Measurements from ENCODE around the gene PRKD2. TPM values are rescaled to one million over a fixed set of nuclear protein-coding genes. Genes with fewer than 3 reads are reported as not detected.

Gene PRKD2
- total RNA-seq, 1 donor from 2014 or later = 58.9 TPM

- peak overlapping the region; percentile 30 for H3K27ac ChIP-seq
- H3K36me3 ChIP-seq = peaks cover 76% of the 10 kb centered on the region
- no peaks in the 10 kb centered on the region for H3K9me3 ChIP-seq
- DNase-seq (peak; percentile 55), ATAC-seq (no peak)
- H3K4me1 ChIP-seq = peaks cover 25% of the 10 kb centered on the region
- intact Hi-C loops (cut with DNase I) = no loop called here
- no peak for TF ChIP-seq CTCF (IDR thresholded peaks at IDR 0.05)
- no peaks in the 10 kb centered on the region for H3K27me3 ChIP-seq
- no peak overlapping the region for H3K4me3 ChIP-seq
Measured at GRCh38 chr19:46722421-46723022, 5.6 kb upstream of the PRKD2 start.

GRCh38 chr19:46722004-46722380 lies 5.1 kb upstream of the PRKD2 start:
- Histone ChIP-seq H3K4me1 (peaks cover 25% of the 10 kb centered on the region), H3K4me3 (no peak overlapping the region), H3K27ac (no peak overlapping the region), H3K9me3 (no peaks in the 10 kb centered on the region), H3K27me3 (no peaks in the 10 kb centered on the region), H3K36me3 (peaks cover 70% of the 10 kb centered on the region)
- ATAC-seq (no peak), DNase-seq (no peak)
- intact Hi-C loops (cut with DNase I) = no loop called here
- no peak for TF ChIP-seq CTCF (IDR thresholded peaks at IDR 0.05)

- H3K27me3 ChIP-seq = no peaks in the 10 kb centered on the region
- no peaks in the 10 kb centered on the region for H3K9me3 ChIP-seq
- intact Hi-C loops (cut with DNase I) = no loop called here
- H3K27ac ChIP-seq = no peak overlapping the region
- ATAC-seq (no peak), DNase-seq (peak; percentile 49)
- peaks cover 25% of the 10 kb centered on the region for H3K4me1 ChIP-seq
- H3K4me3 ChIP-seq = no peak overlapping the region
- peaks cover 65% of the 10 kb centered on the region for H3K36me3 ChIP-seq
- no peak for TF ChIP-seq CTCF (IDR thresholded peaks at IDR 0.05)
Measured at GRCh38 chr19:46721269-46722003, 4.5 kb upstream of the PRKD2 start.

GRCh38 chr19:46720503-46721239 lies 3.8 kb upstream of the PRKD2 start:
- intact Hi-C loops (cut with DNase I) = no loop called here
- ATAC-seq = no peak
- TF ChIP-seq CTCF (IDR thresholded peaks at IDR 0.05) = no peak

GRCh38 chr19:46719629-46720502 lies 3.0 kb upstream of the PRKD2 start:
- no peak for TF ChIP-seq CTCF (IDR thresholded peaks at IDR 0.05)
- intact Hi-C loops (cut with DNase I) = no loop called here
- no peak for DNase-seq

More at GRCh38 chr19:46720503-46721239, 3.8 kb upstream of the PRKD2 start:
- no peak overlapping the region for H3K27ac ChIP-seq
- no peaks in the 10 kb centered on the region for H3K9me3 ChIP-seq
- peaks cover 29% of the 10 kb centered on the region for H3K4me1 ChIP-seq
- DNase-seq = peak; percentile 46
- H3K36me3 ChIP-seq = peaks cover 57% of the 10 kb centered on the region
- H3K4me3 ChIP-seq = no peak overlapping the region
- no peaks in the 10 kb centered on the region for H3K27me3 ChIP-seq

More at GRCh38 chr19:46719629-46720502, 3.0 kb upstream of the PRKD2 start:
- no peak overlapping the region for H3K27ac ChIP-seq
- ATAC-seq = no peak
- H3K4me3 ChIP-seq = no peak overlapping the region
- no peaks in the 10 kb centered on the region for H3K9me3 ChIP-seq
- H3K36me3 ChIP-seq = peaks cover 49% of the 10 kb centered on the region
- H3K4me1 ChIP-seq = peaks cover 37% of the 10 kb centered on the region
- no peaks in the 10 kb centered on the region for H3K27me3 ChIP-seq

Data from upper lobe of right lung (tissue), 1 donor.